GM12892 (cell line): ENCODE data around the gene PTPN21.

Experiments used
- POLR2A ChIP-seq: IDR thresholded peaks from 2 replicates; pipeline ENCODE4 v1.6.1; 2011; ENCODE audit warnings: low read depth, low read length, control low read depth
- POLR2AphosphoS5 ChIP-seq: IDR thresholded peaks from 2 replicates; pipeline ENCODE4 v1.6.1; 2011; ENCODE audit warnings: low read depth, low read length, control low read depth
- TAF1 ChIP-seq: IDR thresholded peaks from 2 replicates; pipeline ENCODE4 v1.6.1; 2011; ENCODE audit warnings: low read depth, mild to moderate bottlenecking, control low read depth, low read length, borderline replicate concordance

DNA sequence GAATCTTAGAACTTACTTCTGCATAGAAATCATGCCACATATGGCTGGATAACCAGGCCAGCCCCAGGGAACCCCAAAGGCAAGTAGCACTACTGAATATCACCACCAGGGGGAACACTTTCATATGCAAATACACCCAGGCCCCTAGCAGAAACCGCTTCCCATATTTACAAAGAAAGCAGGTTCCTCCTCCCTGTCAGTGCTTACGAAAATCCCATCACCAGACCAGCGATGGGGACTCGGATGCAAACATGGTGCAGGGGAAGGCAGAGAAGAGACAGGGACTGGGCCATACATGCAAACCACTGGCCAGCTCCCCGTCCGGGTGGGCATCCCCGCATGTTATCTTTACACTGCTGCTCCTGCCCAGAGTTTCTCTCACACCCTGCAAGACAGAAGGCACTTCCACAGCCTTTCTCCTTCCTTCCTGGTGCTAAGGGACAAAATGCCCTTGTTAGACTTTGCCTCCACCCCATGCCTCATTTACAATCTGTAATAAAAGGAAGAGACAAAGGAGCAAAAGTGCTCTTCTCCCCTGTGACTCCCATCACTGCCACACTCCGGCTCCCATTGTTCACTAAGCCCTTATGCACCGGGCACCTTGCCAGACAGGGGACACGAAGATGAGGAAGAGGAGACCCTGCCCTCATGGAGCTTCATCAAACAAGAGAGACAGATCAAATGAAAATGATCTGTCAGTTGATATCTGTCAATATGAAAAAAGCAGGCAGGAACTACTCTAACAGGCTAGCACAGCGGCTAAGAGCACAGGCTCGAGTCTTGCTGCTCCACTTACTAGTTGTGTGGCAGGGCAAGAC is 62.3 kb downstream of the PTPN21 start:
- TF ChIP-seq POLR2AphosphoS5 (no peak), POLR2A (no peak), TAF1 (no peak)
